22Rv1 (cell line): ENCODE measurements around the gene AFAP1L2.

Experiments
- CTCF ChIP-seq: fragments of 450-650 bp; IDR thresholded peaks from 2 replicates; pipeline ENCODE4 v1.5.1; 2017; ENCODE audit warnings: mild to moderate bottlenecking
- ZFX ChIP-seq: fragments of 450-650 bp; IDR thresholded peaks from 2 replicates; pipeline ENCODE4 v1.6.1; 2017; ENCODE audit warnings: antibody characterized with exemption, borderline replicate concordance

GRCh38 chr10:114373631-114374030 is 30.7 kb downstream of the AFAP1L2 start:
- TF ChIP-seq CTCF (no peak), ZFX (no peak)
